ENCODE data around the gene OBSCN. TPM values are rescaled to one million over a fixed set of nuclear protein-coding genes. Genes with fewer than 3 reads are reported as not detected.

The OBSCN gene
- total and polyA plus RNA-seq, 2 of the 13 experiments (the other 11 are each of a cell fraction or from before 2014, with no cell fraction given), result 0.20 TPM

DNA sequence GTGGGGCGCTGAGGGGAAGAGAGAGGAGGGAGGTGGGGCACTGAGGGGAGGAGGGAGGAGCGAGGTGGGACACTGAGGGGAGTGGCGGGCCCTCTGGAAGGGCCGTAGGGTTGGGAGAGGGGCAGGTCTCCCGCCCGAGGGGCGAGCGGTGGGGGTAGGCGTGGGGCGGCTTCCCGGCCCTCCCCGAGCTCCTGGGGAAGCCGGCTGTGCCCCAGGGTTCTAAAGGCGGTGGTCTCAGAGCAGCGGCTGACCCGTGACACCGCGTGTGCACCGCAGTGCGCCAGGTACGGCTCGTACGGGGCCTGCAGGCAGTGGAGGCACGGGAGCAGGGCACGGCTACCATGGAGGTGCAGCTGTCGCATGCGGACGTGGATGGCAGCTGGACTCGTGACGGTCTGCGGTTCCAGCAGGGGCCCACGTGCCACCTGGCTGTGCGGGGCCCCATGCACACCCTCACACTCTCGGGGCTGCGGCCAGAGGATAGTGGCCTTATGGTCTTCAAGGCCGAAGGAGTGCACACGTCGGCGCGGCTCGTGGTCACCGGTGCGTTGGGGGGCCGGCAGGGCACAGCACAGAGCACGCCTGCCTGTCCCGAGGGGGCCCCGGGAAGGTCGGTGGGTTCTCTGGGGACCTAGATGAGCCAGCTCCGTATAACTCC, 68.5 kb downstream of the OBSCN start:
- Histone ChIP-seq H3K27ac (ENCODE audit: extremely low read length, insufficient read depth, low read length) (no peak overlapping the region), H3K4me1 (ENCODE audit: insufficient read depth, low read length) (peaks cover 25% of the 10 kb centered on the region; the same call in 1 of the 2 replicates), H3K4me2 (ENCODE audit: low read depth, low read length) (peak overlapping the region; percentile 60; the same call in 1 of the 2 replicates), H4K20me1 (ENCODE audit: insufficient read depth, low read length) (no peaks in the 10 kb centered on the region), H3K9me3 (ENCODE audit: low read length) (no peaks in the 10 kb centered on the region), H3K27me3 (ENCODE audit: control insufficient read depth in 1 of 2, insufficient read depth in 2 of 2, low read length in 2 of 2) (peaks cover 14 to 46% of the 10 kb centered on the region in 2 experiments), H3K9ac (ENCODE audit: insufficient read depth, low read depth, low read length) (no peak overlapping the region), H3K79me2 (ENCODE audit: insufficient read depth, low read length) (no peaks in the 10 kb centered on the region), H2AFZ (ENCODE audit: low read length) (no peak overlapping the region), H3K4me3 (replicated peaks in 1 of 3; ENCODE audit: insufficient read depth in 1 of 3, low read depth in 2 of 3, low read length in 3 of 3) (peak overlapping the region in 1 of 3 experiments; percentile 64; a peak in 2 of 6 replicates), H3K36me3 (replicated peaks in 1 of 2; ENCODE audit: control insufficient read depth in 1 of 2, insufficient read depth in 2 of 2, low read length in 2 of 2) (no peaks in the 10 kb centered on the region)
- BruUV-seq (replicated peaks), result no TSS peak
- TF ChIP-seq, protein P1, sequence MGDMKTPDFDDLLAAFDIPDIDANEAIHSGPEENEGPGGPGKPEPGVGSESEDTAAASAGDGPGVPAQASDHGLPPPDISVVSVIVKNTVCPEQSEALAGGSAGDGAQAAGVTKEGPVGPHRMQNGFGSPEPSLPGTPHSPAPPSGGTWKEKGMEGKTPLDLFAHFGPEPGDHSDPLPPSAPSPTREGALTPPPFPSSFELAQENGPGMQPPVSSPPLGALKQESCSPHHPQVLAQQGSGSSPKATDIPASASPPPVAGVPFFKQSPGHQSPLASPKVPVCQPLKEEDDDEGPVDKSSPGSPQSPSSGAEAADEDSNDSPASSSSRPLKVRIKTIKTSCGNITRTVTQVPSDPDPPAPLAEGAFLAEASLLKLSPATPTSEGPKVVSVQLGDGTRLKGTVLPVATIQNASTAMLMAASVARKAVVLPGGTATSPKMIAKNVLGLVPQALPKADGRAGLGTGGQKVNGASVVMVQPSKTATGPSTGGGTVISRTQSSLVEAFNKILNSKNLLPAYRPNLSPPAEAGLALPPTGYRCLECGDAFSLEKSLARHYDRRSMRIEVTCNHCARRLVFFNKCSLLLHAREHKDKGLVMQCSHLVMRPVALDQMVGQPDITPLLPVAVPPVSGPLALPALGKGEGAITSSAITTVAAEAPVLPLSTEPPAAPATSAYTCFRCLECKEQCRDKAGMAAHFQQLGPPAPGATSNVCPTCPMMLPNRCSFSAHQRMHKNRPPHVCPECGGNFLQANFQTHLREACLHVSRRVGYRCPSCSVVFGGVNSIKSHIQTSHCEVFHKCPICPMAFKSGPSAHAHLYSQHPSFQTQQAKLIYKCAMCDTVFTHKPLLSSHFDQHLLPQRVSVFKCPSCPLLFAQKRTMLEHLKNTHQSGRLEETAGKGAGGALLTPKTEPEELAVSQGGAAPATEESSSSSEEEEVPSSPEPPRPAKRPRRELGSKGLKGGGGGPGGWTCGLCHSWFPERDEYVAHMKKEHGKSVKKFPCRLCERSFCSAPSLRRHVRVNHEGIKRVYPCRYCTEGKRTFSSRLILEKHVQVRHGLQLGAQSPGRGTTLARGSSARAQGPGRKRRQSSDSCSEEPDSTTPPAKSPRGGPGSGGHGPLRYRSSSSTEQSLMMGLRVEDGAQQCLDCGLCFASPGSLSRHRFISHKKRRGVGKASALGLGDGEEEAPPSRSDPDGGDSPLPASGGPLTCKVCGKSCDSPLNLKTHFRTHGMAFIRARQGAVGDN (CRISPR knock-in tag; IDR thresholded peaks at IDR 0.05), result peak; percentile 6; the same call in 1 of the 2 replicates
- TF ChIP-seq ZNF460 (CRISPR knock-in tag; IDR thresholded peaks at IDR 0.05; ENCODE audit: borderline replicate concordance) (no peak), HNRNPK (IDR thresholded peaks at IDR 0.05; ENCODE audit: low read depth, low read length, poor library complexity, severe bottlenecking) (peak; percentile 25)
- POLR2A ChIA-PET, result no interaction called here
- WGBS (ENCODE audit: low lambda C conversion rate), result 38% methylated on average over 23 of the region's 49 CpGs
- CTCF ChIA-PET (ENCODE audit: low intra/inter-chr PET ratio, low total read pairs), result no interaction called here
- in situ Hi-C loops (cut with HindIII; ENCODE audit: extremely low pct_ligation_motif_present, low pct_unique_long_range_greater_than_20kb) (no loop called here), intact Hi-C loops (cut with micrococcal nuclease; ENCODE audit: unreplicated experiment) (no loop called here)
- ATAC-seq (no peak), FAIRE-seq (no peak), DNase-seq (ENCODE audit: low spot score) (no peak)
